Activated naive CD4-positive, alpha-beta T cell treated with anti-CD3 and anti-CD28 coated beads, Interleukin-2, amount 10 ng/mL, durations not matched to agents 7 days and 5 days (primary cell): ENCODE results near the gene DNAJA4.

ENCODE experiments used
- CTCF ChIA-PET: fragments of 350-600 bp; sonication (Branson Sonifier 250); formaldehyde crosslinking; loops from one replicate; lab custom pipeline; 2021; ENCODE audit warnings: antibody characterized with exemption; lab: Charles Lee
- DNase-seq: peaks from one replicate; pipeline ENCODE4 v3.0.0-alpha.2; 2020
- H3K27ac Mint-ChIP-seq: one replicate; pipeline ENCODE4 v1.8.0; 2021; ENCODE audit warnings: mild to moderate bottlenecking, moderate library complexity, mixed read lengths
- H3K27me3 Mint-ChIP-seq: one replicate; pipeline ENCODE4 v1.8.0; 2021; ENCODE audit warnings: mild to moderate bottlenecking, mixed read lengths
- H3K36me3 Mint-ChIP-seq: one replicate; pipeline ENCODE4 v1.8.0; 2021; ENCODE audit warnings: mixed read lengths
- H3K4me1 Mint-ChIP-seq: one replicate; pipeline ENCODE4 v1.8.0; 2021; ENCODE audit warnings: mixed read lengths
- H3K4me3 Mint-ChIP-seq: one replicate; pipeline ENCODE4 v1.8.0; 2021; ENCODE audit warnings: mild to moderate bottlenecking, moderate library complexity, mixed read lengths
- H3K9me3 Mint-ChIP-seq: one replicate; pipeline ENCODE4 v1.8.0; 2021; ENCODE audit warnings: mixed read lengths

The DNAJA4 gene

GRCh38 chr15:78302579-78303312 lies 38.4 kb downstream of the DNAJA4 start:
- H3K4me3 Mint-ChIP-seq, result no peak overlapping the region
- no peak for DNase-seq
- no peak overlapping the region for H3K27ac Mint-ChIP-seq
- CTCF ChIA-PET, result no interaction called here
- peaks cover 4% of the 10 kb centered on the region for H3K36me3 Mint-ChIP-seq
- H3K9me3 Mint-ChIP-seq, result no peaks in the 10 kb centered on the region
- peaks cover 25% of the 10 kb centered on the region for H3K4me1 Mint-ChIP-seq
- peaks cover 37% of the 10 kb centered on the region for H3K27me3 Mint-ChIP-seq

- Mint-ChIP-seq H3K4me3 (no peak overlapping the region), H3K9me3 (no peaks in the 10 kb centered on the region), H3K36me3 (no peaks in the 10 kb centered on the region), H3K27me3 (peaks cover 49% of the 10 kb centered on the region), H3K4me1 (peaks cover 9% of the 10 kb centered on the region), H3K27ac (no peak overlapping the region)
- CTCF ChIA-PET, result no interaction called here
- DNase-seq, result no peak
These were observed 40.1 kb downstream of the DNAJA4 start for GRCh38 chr15:78304216-78305066.

DNA sequence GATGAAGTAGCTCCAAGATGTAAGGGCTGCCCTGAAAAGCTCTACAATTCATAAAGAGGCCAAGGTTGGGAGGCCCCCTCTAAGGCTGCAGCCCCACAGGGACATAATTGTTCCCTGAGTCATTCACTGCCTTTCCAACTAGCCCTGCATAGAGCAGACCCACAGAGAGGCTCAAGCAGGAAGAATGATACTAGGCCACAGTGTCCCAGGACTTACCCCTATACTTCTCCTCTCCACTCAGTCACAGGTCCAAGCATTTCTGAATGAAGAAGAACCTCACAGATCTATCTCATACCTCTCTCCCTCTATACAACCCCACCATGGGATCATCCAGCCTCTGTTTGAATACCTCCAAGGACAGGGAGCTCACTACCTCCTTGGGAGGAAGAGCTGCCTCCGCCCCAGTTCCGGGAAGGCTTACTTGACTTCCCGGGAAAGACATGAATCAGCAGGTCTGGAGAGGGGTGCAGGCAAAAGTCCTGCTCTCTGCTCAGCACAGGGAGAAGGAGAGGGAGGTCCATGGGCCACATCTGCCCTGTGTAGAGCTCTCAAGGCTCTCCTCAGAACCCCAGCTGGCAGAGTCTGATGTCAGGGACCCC lies 41.9 kb downstream of the DNAJA4 start:
- Mint-ChIP-seq H3K4me1 (peaks cover 3% of the 10 kb centered on the region), H3K4me3 (no peak overlapping the region), H3K27ac (no peak overlapping the region), H3K27me3 (peaks cover 37% of the 10 kb centered on the region), H3K36me3 (no peaks in the 10 kb centered on the region), H3K9me3 (no peaks in the 10 kb centered on the region)
- CTCF ChIA-PET, result no interaction called here
- no peak for DNase-seq

DNA sequence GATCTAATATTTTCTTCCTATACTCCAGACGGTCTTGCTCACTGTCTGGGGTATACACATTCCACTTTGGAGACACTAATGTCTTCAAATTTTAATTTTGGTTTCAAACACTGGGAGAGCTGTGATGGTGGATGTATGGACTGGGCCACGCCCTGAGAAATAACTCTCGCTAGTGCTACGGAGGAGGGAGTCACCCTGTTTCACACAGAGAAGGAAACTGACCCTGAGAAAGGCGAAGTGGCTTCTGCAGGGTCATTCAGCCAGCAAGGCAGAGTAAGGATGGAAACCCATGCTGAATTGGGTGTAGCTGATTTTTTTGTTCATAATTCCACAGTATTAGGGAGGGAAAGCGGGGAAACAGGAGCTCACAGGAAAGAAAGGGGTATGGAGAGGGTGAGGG lies 43.6 kb downstream of the DNAJA4 start:
- Mint-ChIP-seq H3K9me3 (no peaks in the 10 kb centered on the region), H3K36me3 (no peaks in the 10 kb centered on the region), H3K27ac (no peak overlapping the region), H3K4me3 (no peak overlapping the region), H3K4me1 (no peaks in the 10 kb centered on the region), H3K27me3 (peaks cover 46% of the 10 kb centered on the region)
- no peak for DNase-seq
- CTCF ChIA-PET, result interaction anchor here (1.0 to 1.9 kb wide), 6 partner anchors 8 to 331 kb away, joined by 3 to 9 read pairs (median 5); partner anchors contain the start of gene SKIC8

DNA sequence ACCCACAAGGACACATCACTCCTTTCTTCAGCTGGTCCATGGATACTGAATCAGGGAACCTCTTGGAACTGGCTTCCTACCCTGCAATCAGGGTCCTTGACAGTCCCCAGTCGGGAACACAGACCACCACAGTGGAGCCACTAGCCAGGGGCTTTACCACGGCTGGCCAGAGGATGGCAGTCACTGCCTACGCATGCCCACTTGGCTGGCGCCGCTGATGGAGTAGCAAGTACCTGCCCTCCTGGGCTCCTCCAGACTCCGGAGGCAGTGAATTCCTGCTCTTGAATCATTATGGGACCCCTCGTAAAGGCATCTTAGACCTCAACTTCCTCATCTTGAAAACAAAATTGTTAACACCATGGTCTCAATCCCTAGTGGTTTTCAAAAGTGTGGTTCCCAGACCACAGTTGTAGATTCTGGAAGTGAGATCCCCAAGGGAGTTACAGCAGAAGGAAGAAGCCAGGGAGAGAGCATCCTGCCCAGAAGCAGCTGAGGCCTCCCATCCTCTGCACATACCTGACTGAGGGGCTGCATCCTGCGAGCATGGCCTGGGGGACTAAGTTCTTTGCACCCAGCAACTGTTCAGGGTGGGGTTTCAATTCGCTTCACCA lies 44.2 kb downstream of the DNAJA4 start:
- CTCF ChIA-PET, result interaction anchor here (0.9 to 1.9 kb wide), 8 partner anchors 9 to 401 kb away, joined by 3 to 13 read pairs (median 6); partner anchors contain the start of gene SKIC8
- Mint-ChIP-seq H3K36me3 (no peaks in the 10 kb centered on the region), H3K27ac (no peak overlapping the region), H3K27me3 (peaks cover 51% of the 10 kb centered on the region), H3K4me3 (no peak overlapping the region), H3K9me3 (no peaks in the 10 kb centered on the region), H3K4me1 (no peaks in the 10 kb centered on the region)
- peak; percentile 71 for DNase-seq

DNA sequence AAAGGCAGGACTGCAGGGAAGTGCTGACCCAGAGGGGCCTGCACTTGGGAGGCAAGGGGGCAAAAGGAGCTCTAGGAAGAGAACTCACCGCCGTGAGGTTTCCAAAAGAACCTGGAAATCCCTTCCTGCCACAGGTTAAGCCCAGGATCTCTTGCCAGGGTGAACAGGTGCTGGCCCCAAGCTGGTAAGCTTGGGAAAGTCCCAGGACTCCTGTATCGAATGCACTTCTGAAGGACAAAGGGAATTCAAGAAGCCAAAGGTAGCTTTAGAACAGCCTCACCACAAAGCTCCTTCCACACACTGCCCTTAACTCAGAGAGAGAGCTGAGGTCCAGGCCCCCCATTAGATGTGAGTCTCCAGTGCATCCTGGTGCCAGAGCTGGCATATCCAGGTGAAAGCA lies 46.9 kb downstream of the DNAJA4 start:
- no peak overlapping the region for H3K27ac Mint-ChIP-seq
- no peaks in the 10 kb centered on the region for H3K36me3 Mint-ChIP-seq
- CTCF ChIA-PET, result interaction anchor here (0.8 to 2.3 kb wide), 4 partner anchors 12 to 429 kb away, joined by 3 to 8 read pairs (median 5); partner anchors contain the start of gene SKIC8
- H3K4me3 Mint-ChIP-seq, result no peak overlapping the region
- peaks cover 47% of the 10 kb centered on the region for H3K27me3 Mint-ChIP-seq
- DNase-seq, result no peak
- no peaks in the 10 kb centered on the region for H3K4me1 Mint-ChIP-seq
- no peaks in the 10 kb centered on the region for H3K9me3 Mint-ChIP-seq

GRCh38 chr15:78312536-78312935 lies 48.2 kb downstream of the DNAJA4 start:
- Mint-ChIP-seq H3K4me3 (no peak overlapping the region), H3K27me3 (peaks cover 36% of the 10 kb centered on the region), H3K27ac (no peak overlapping the region), H3K4me1 (no peaks in the 10 kb centered on the region), H3K36me3 (no peaks in the 10 kb centered on the region), H3K9me3 (no peaks in the 10 kb centered on the region)
- CTCF ChIA-PET, result interaction anchor here (0.6 to 2.3 kb wide), 3 partner anchors 11 to 578 kb away, joined by 3 to 8 read pairs (median 3); no protein-coding TSS in a partner anchor
- DNase-seq, result peak; percentile 11

- H3K9me3 Mint-ChIP-seq, result no peaks in the 10 kb centered on the region
- peaks cover 36% of the 10 kb centered on the region for H3K27me3 Mint-ChIP-seq
- no peak overlapping the region for H3K27ac Mint-ChIP-seq
- H3K4me1 Mint-ChIP-seq, result no peaks in the 10 kb centered on the region
- CTCF ChIA-PET, result interaction anchor here (0.6 to 2.3 kb wide), 2 partner anchors 105 to 578 kb away, joined by 3 to 8 read pairs; no protein-coding TSS in a partner anchor
- H3K36me3 Mint-ChIP-seq, result no peaks in the 10 kb centered on the region
- no peak overlapping the region for H3K4me3 Mint-ChIP-seq
- DNase-seq, result peak; percentile 11
These were observed 48.6 kb downstream of the DNAJA4 start for GRCh38 chr15:78312957-78313356.

DNA sequence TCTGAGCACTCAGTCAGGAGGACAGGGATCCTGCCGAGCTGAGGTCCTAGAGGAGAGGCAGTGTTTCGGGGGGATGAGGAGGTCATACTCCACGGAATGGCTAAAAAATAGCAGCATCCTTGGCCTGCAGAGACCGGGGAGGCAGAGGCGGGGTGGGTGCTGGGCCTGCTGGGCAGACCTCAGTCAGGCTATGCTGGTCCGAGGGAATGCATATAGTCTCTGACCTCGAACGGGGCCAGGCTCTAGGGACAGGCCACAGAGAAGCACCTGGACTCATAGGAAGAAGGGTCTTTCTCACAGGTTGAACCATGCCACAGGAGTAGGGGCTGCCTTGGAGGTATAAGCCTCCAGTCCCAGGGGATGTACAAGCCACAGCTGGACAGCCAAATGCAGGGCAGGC lies 49.0 kb downstream of the DNAJA4 start:
- CTCF ChIA-PET, result no interaction called here
- Mint-ChIP-seq H3K9me3 (no peaks in the 10 kb centered on the region), H3K36me3 (no peaks in the 10 kb centered on the region), H3K27me3 (peaks cover 32% of the 10 kb centered on the region), H3K4me1 (no peaks in the 10 kb centered on the region), H3K27ac (no peak overlapping the region), H3K4me3 (no peak overlapping the region)
- no peak for DNase-seq

DNA sequence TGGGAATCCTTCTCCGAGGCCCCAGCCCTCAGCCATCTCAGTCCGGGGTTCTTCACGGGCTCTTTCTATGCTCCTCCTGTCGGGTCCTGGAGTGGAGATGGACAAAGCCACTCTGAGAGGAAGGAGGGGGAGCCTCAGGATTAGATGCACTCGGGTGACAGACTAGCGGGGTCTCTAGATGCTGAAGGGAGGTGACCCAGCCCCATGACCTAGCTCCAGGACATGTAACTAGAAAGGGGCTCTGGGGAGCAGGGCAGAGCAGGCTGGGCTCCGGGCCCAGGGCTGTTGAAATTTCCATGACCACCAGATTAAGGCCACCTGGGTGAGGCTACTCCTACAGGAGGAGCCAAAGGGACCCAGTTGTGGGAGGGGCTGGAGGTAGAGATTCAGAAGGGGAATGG lies 49.8 kb downstream of the DNAJA4 start:
- Mint-ChIP-seq H3K27me3 (peaks cover 24% of the 10 kb centered on the region), H3K27ac (no peak overlapping the region), H3K9me3 (no peaks in the 10 kb centered on the region), H3K36me3 (no peaks in the 10 kb centered on the region), H3K4me1 (no peaks in the 10 kb centered on the region), H3K4me3 (no peak overlapping the region)
- DNase-seq, result no peak
- CTCF ChIA-PET, result no interaction called here

DNA sequence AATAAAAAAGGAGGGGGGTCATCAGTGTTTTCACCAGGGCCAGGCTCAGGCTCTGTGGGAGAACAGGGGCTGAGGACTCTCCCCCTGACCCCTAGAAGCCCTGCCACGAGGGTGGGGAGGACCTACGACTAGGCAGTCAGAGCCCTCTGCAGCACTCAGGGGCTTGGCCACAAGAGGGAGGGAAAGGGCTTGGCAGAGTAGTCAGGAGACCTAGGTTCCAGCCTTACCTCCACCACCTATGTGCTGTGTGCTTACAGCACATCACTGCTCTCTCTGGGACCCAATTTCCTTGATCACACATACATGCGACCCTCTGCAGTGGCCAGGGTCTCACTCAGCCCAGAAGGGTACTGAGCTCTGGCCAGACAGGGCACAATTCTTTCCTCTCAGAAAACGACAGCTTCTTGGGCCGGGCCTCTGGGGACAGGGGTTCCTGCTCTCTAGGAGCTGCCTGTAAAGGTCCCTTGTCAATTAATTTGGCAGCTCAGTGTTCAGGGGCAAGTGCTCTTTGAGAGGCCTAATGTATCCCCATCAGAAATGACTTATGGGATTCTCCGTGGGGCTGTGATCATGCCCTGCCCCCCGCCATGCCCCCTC lies 51.4 kb downstream of the DNAJA4 start:
- CTCF ChIA-PET, result no interaction called here
- H3K36me3 Mint-ChIP-seq, result no peaks in the 10 kb centered on the region

DNA sequence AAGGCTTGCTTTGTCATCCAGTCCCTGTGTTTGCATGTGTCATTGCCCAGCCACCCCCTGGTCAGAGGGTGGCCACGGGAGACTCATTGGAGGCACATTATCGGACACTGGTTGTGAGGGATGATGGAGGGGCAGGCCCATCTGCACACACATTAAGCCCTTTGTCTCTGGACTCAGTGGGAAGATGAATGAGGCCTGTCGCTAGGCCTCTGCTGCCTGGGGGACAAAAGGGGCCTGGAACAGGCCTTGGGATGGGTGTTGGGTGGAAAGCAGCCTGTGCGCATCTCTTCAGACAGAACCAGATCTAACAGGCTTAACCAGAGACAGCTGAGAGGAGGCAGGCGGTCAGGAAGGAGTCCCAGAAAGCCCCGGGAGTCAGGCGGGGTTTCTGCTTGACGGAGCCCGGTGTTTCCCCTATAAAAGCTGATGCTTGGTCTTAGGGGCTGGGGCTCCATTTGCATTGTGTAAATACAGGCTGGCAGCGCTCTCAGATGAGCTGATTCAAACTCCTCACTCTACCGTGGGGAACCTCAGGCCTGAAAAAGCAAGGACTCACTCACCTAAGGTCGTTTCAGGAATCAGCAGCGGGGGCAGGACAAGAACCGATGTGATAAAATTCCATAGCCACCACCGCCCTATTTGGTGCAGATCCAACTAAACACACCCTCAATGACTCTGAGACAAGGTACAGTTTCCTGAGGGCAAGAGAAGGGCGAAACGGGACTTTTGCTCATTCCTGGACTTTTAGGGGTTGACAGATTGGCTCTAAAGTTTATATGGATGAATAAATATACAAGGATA lies 52.1 kb downstream of the DNAJA4 start:
- H3K27me3 Mint-ChIP-seq, result peaks cover 24% of the 10 kb centered on the region
- no peaks in the 10 kb centered on the region for H3K9me3 Mint-ChIP-seq
- CTCF ChIA-PET, result no interaction called here
- DNase-seq, result peak; percentile 15
- H3K36me3 Mint-ChIP-seq, result no peaks in the 10 kb centered on the region
- no peak overlapping the region for H3K4me3 Mint-ChIP-seq
- H3K27ac Mint-ChIP-seq, result no peak overlapping the region
- no peaks in the 10 kb centered on the region for H3K4me1 Mint-ChIP-seq

More for the DNA sequence above, 51.4 kb downstream of the DNAJA4 start:
- H3K27ac Mint-ChIP-seq, result no peak overlapping the region
- DNase-seq, result peak; percentile 19
- H3K4me3 Mint-ChIP-seq, result no peak overlapping the region
- no peaks in the 10 kb centered on the region for H3K4me1 Mint-ChIP-seq
- no peaks in the 10 kb centered on the region for H3K9me3 Mint-ChIP-seq
- H3K27me3 Mint-ChIP-seq, result peaks cover 24% of the 10 kb centered on the region
